ENCODE results near the gene KLHL25. TPM values are rescaled to one million over a fixed set of nuclear protein-coding genes. Genes with fewer than 3 reads are reported as not detected.

KLHL25 gene
- total and polyA plus RNA-seq, 2 of the 8 experiments (the other 6 are each of a cell fraction or from before 2014, with no cell fraction given), result 16.5 to 22.0 TPM

DNA sequence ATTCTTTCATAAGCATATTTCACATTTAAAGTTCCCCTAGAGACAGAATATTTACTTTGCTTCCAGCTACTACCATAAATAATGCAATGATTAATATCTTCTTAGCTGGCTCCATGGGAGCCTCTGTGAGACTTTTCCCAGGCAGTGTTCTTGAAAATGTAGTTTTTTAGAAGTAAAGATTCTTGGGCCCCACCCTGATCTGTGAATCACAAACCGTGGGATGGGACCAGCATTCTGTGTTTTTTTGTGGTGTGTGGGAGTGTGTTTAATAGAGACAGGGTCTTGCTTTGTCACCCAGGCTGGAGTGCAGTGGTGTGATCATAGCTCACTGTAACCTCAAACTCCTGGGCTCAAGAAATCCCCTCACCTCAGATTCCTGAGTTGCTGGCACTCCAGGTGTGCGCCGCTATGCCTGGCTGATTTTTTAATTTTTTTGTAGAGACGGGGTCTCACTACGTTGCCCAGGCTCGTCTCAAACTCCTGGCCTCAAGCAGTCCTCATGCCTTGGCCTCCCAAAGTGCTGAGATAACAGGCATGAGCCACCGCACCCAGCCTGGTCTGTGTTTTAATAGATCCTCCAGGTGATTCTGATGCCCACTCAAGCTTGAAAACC lies 83.0 kb downstream of the KLHL25 start:
- CTCF ChIA-PET (ENCODE audit: partially characterized antibody), result interaction anchor here (0.6 to 1.2 kb wide), 2 partner anchors 94 to 361 kb away, joined by 3 to 4 read pairs; no protein-coding TSS in a partner anchor
- POLR2A ChIA-PET (ENCODE audit: partially characterized antibody), result no interaction called here
- TF ChIP-seq PHF8 (conservative IDR thresholded peaks at IDR 0.05; ENCODE audit: low read depth, low read length) (no peak), SP4 (IDR thresholded peaks at IDR 0.05; ENCODE audit: low read length) (no peak), SIRT6 (IDR thresholded peaks at IDR 0.05; ENCODE audit: low read length) (no peak), KDM1A (IDR thresholded peaks at IDR 0.05; ENCODE audit: borderline replicate concordance, low read length) (no peak), JUN (IDR thresholded peaks at IDR 0.05; ENCODE audit: low read depth, low read length) (no peak), ATF2 (IDR thresholded peaks at IDR 0.05; ENCODE audit: low read length) (no peak), E2F6 (IDR thresholded peaks at IDR 0.05) (no peak), EP300 (IDR thresholded peaks at IDR 0.05; ENCODE audit: borderline replicate concordance in 1 of 2, low read depth in 2 of 2, low read length in 2 of 2) (no peak), TAF1 (IDR thresholded peaks at IDR 0.05; ENCODE audit: low read depth, low read length) (no peak), EGR1 (IDR thresholded peaks at IDR 0.05; ENCODE audit: borderline replicate concordance, low read depth, low read length) (no peak), MAFK (IDR thresholded peaks at IDR 0.05; ENCODE audit: low read depth, low read length) (no peak)

More for the DNA sequence above, 83.0 kb downstream of the KLHL25 start:
- H2BK15ac ChIP-seq (ENCODE audit: low read length), result no peak overlapping the region
- H2BK120ac ChIP-seq (replicated peaks; ENCODE audit: low read depth, low read length), result no peak overlapping the region
- H3K14ac ChIP-seq (ENCODE audit: insufficient read length), result no peak overlapping the region
- no peak overlapping the region for H2BK20ac ChIP-seq (ENCODE audit: low read length)
- H3K27ac ChIP-seq (ENCODE audit: low read depth, low read length), result no peak overlapping the region
- no peak for FAIRE-seq
- no peak overlapping the region for H4K8ac ChIP-seq (ENCODE audit: extremely low read depth, insufficient read depth, low read length)
- H4K91ac ChIP-seq (replicated peaks; ENCODE audit: insufficient read length, low read length), result no peak overlapping the region
- no peak overlapping the region for H4K5ac ChIP-seq (ENCODE audit: insufficient read length, low read depth, low read length)
- no peaks in the 10 kb centered on the region for H3K79me2 ChIP-seq (ENCODE audit: control insufficient read depth in 1 of 2, insufficient read depth in 2 of 2, low read length in 2 of 2)
- no peaks in the 10 kb centered on the region for H3K79me1 ChIP-seq (ENCODE audit: low read depth, low read length)
- no peaks in the 10 kb centered on the region for H3K23me2 ChIP-seq (ENCODE audit: low read depth, low read length)
- H2AFZ ChIP-seq (ENCODE audit: low read length), result no peak overlapping the region
- H3K36me3 ChIP-seq (ENCODE audit: control insufficient read depth in 2 of 4, insufficient read depth in 4 of 4, low read length in 3 of 4), result peaks cover 0 to 7% (median 1%) of the 10 kb centered on the region in 4 experiments; a peak in 2 of 8 replicates
- no peak overlapping the region for H2BK5ac ChIP-seq (ENCODE audit: low read depth, low read length)
- H3K4me2 ChIP-seq (ENCODE audit: insufficient read depth in 1 of 2, low read depth in 2 of 2, low read length in 2 of 2), result no peak overlapping the region
- H3K4me1 ChIP-seq (replicated peaks in 1 of 4; ENCODE audit: control insufficient read depth in 3 of 4, insufficient read depth in 4 of 4, low read length in 3 of 4), result no peaks in the 10 kb centered on the region; a peak in 2 of 7 replicates
- no peak overlapping the region for H2AK5ac ChIP-seq (ENCODE audit: low read depth, low read length)
- no peak overlapping the region for H3K4me3 ChIP-seq (ENCODE audit: extremely low read depth in 1 of 4, insufficient read depth in 2 of 4, low read depth in 3 of 4, low read length in 4 of 4)
- WGBS, 2 experiments (ENCODE audit: extremely low coverage in 1 of 2, insufficient coverage in 1 of 2, insufficient read length in 1 of 2, insufficient replicate concordance in 2 of 2, low coverage in 1 of 2, low lambda C conversion rate in 2 of 2, missing lambda C conversion rate in 1 of 2), result 96% methylated on average over 7 of the region's 7 CpGs; no CpG with 5 or more reads in 1 of the 2 experiments
- peaks cover 0 to 5% of the 10 kb centered on the region in 2 experiments for H4K20me1 ChIP-seq (replicated peaks in 1 of 2; ENCODE audit: control insufficient read depth in 1 of 2, insufficient read depth in 2 of 2, low read length in 2 of 2)
- no peak for DNase-seq (ENCODE audit: low read depth in 1 of 2, low spot score in 2 of 2)
- no peak overlapping the region for H3K4ac ChIP-seq (replicated peaks; ENCODE audit: insufficient read length, low read depth, low read length)
- H3K18ac ChIP-seq (ENCODE audit: extremely low read depth, low read length), result no peak overlapping the region
- no peak overlapping the region for H2BK12ac ChIP-seq (ENCODE audit: low read depth, low read length)
- no peak overlapping the region for H3K9ac ChIP-seq (replicated peaks in 1 of 4; ENCODE audit: extremely low read depth in 1 of 4, low read depth in 3 of 4, low read length in 3 of 4)
- H3K23ac ChIP-seq (ENCODE audit: insufficient read length), result no peak overlapping the region
- no peaks in the 10 kb centered on the region for H3K27me3 ChIP-seq (replicated peaks in 1 of 4; ENCODE audit: control insufficient read depth in 3 of 4, extremely low read depth in 1 of 4, insufficient read depth in 3 of 4, low read length in 3 of 4)
- no peak overlapping the region for H3K56ac ChIP-seq (replicated peaks; ENCODE audit: insufficient read length, low read depth, low read length)
- H3K9me3 ChIP-seq (ENCODE audit: insufficient read depth in 2 of 2, low read depth in 1 of 2, low read length in 1 of 2), result no peaks in the 10 kb centered on the region
